ENCODE results near the gene P2RX4. TPM values are rescaled to one million over a fixed set of nuclear protein-coding genes. Genes with fewer than 3 reads are reported as not detected.
"Not testable (repeated sequence)": the region's sequence is repeated elsewhere in the genome, so short reads cannot be mapped to it uniquely, and the experiment has no call there.

Gene P2RX4
- total RNA-seq, 2 experiments from 2014 or later = 10.8 to 17.7 TPM

- BruUV-seq (replicated peaks); CTCF ChIA-PET (ENCODE audit: unreplicated experiment); H3K79me2 ChIP-seq (ENCODE audit: insufficient read depth, low read depth, low read length); H2AFZ ChIP-seq (ENCODE audit: low read length); H3K9me3 ChIP-seq (ENCODE audit: low read length); POLR2A ChIA-PET; H3K27ac ChIP-seq (ENCODE audit: low read depth, low read length, poor library complexity, severe bottlenecking); H3K4me3 ChIP-seq (ENCODE audit: low read depth, low read length, poor library complexity, severe bottlenecking); H4K20me1 ChIP-seq (ENCODE audit: insufficient read depth, low read length); H3K9me2 ChIP-seq (ENCODE audit: insufficient read depth, low read length); H3K4me2 ChIP-seq (ENCODE audit: low read length); H3K36me3 ChIP-seq (ENCODE audit: insufficient read depth, low read length): not testable (repeated sequence)
- peak; percentile 68 for DNase-seq (ENCODE audit: low spot score)
- intact Hi-C loops (cut with micrococcal nuclease; ENCODE audit: unreplicated experiment) = loop anchor here (5.0 kb wide), 1 partner anchor 168 kb away; no protein-coding TSS in a partner anchor
- TF ChIP-seq CTCF (conservative IDR thresholded peaks at IDR 0.05; ENCODE audit: low read length) = peak; percentile 83
- H3K4me1 ChIP-seq (ENCODE audit: insufficient read depth, low read length, poor library complexity, severe bottlenecking) = peaks cover 12% of the 10 kb centered on the region
These were observed 20.1 kb downstream of the P2RX4 start for GRCh38 chr12:121229826-121230537.

GRCh38 chr12:121230538-121230907, 20.6 kb downstream of the P2RX4 start:
- no peak; the same call in 1 of the 2 replicates for TF ChIP-seq CTCF (conservative IDR thresholded peaks at IDR 0.05; ENCODE audit: low read length)
- TF ChIP-seq EZH2phosphoT487 (IDR thresholded peaks at IDR 0.05; ENCODE audit: borderline replicate concordance, low read depth, low read length) = no peak
- BruUV-seq (replicated peaks) = no TSS peak
- no peaks in the 10 kb centered on the region for H3K9me2 ChIP-seq (ENCODE audit: insufficient read depth, low read length)
- no peaks in the 10 kb centered on the region for H4K20me1 ChIP-seq (ENCODE audit: insufficient read depth, low read length)
- H3K36me3 ChIP-seq (ENCODE audit: insufficient read depth, low read length) = 0 out of 2 replicates have a peak, but pooled peaks cover 10% of the 10 kb centered on the region
- H3K4me3 ChIP-seq (ENCODE audit: low read depth, low read length, poor library complexity, severe bottlenecking) = no peak overlapping the region
- no peaks in the 10 kb centered on the region for H3K79me2 ChIP-seq (ENCODE audit: insufficient read depth, low read depth, low read length)
- peaks cover 12% of the 10 kb centered on the region for H3K4me1 ChIP-seq (ENCODE audit: insufficient read depth, low read length, poor library complexity, severe bottlenecking)
- no peak overlapping the region for H2AFZ ChIP-seq (ENCODE audit: low read length)
- CTCF ChIA-PET (ENCODE audit: unreplicated experiment) = interaction anchor here (0.6 kb wide), 1 partner anchor 585 kb away, joined by 9 read pairs; no protein-coding TSS in a partner anchor
- H3K27ac ChIP-seq (ENCODE audit: low read depth, low read length, poor library complexity, severe bottlenecking) = no peak overlapping the region
- no peak for DNase-seq (ENCODE audit: low spot score)
- intact Hi-C loops (cut with micrococcal nuclease; ENCODE audit: unreplicated experiment) = loop anchor here (5.0 kb wide), 1 partner anchor 168 kb away; no protein-coding TSS in a partner anchor
- POLR2A ChIA-PET = no interaction called here
- no peak overlapping the region for H3K4me2 ChIP-seq (ENCODE audit: low read length)
- no peaks in the 10 kb centered on the region for H3K9me3 ChIP-seq (ENCODE audit: low read length)

GRCh38 chr12:121232163-121232562, 22.2 kb downstream of the P2RX4 start:
- no peaks in the 10 kb centered on the region for H3K9me2 ChIP-seq (ENCODE audit: insufficient read depth, low read length)
- ChIA-PET CTCF (ENCODE audit: unreplicated experiment) (no interaction called here), POLR2A (no interaction called here)
- BruUV-seq (replicated peaks) = no TSS peak
- intact Hi-C loops (cut with micrococcal nuclease; ENCODE audit: unreplicated experiment) = loop anchor here (5.0 kb wide), 1 partner anchor 170 kb away; no protein-coding TSS in a partner anchor
- H4K20me1 ChIP-seq (ENCODE audit: insufficient read depth, low read length) = no peaks in the 10 kb centered on the region
- H2AFZ ChIP-seq (ENCODE audit: low read length) = no peak overlapping the region
- H3K4me3 ChIP-seq (ENCODE audit: low read depth, low read length, poor library complexity, severe bottlenecking) = no peak overlapping the region
- H3K79me2 ChIP-seq (ENCODE audit: insufficient read depth, low read depth, low read length) = no peaks in the 10 kb centered on the region
- no peak overlapping the region for H3K27ac ChIP-seq (ENCODE audit: low read depth, low read length, poor library complexity, severe bottlenecking)
- no peaks in the 10 kb centered on the region for H3K9me3 ChIP-seq (ENCODE audit: low read length)
- TF ChIP-seq EZH2phosphoT487 (IDR thresholded peaks at IDR 0.05; ENCODE audit: borderline replicate concordance, low read depth, low read length) (no peak), CTCF (conservative IDR thresholded peaks at IDR 0.05; ENCODE audit: low read length) (no peak)
- H3K36me3 ChIP-seq (ENCODE audit: insufficient read depth, low read length) = peaks cover 17% of the 10 kb centered on the region; the same call in 1 of the 2 replicates
- no peak for DNase-seq (ENCODE audit: low spot score)
- peaks cover 6% of the 10 kb centered on the region for H3K4me1 ChIP-seq (ENCODE audit: insufficient read depth, low read length, poor library complexity, severe bottlenecking)
- no peak overlapping the region for H3K4me2 ChIP-seq (ENCODE audit: low read length)
